Activated CD4-positive, alpha-beta T cell treated with anti-CD3 and anti-CD28 coated beads, Interleukin-2, amount 10 ng/mL, durations not matched to agents 7 days and 5 days (primary cell): ENCODE data around the gene ERI3. TPM values are rescaled to one million over a fixed set of nuclear protein-coding genes. Genes with fewer than 3 reads are reported as not detected.

Source experiments
- CTCF ChIA-PET: fragments of 350-600 bp; sonication (Branson Sonifier 250); formaldehyde crosslinking; loops from one replicate; lab custom pipeline; 2021; ENCODE audit warnings: antibody characterized with exemption; lab: Charles Lee
- POLR2A ChIA-PET: fragments of 350-600 bp; sonication (Branson Sonifier 250); formaldehyde crosslinking; loops from one replicate; lab custom pipeline; 2021; ENCODE audit warnings: antibody characterized with exemption; lab: Charles Lee
- DNase-seq: peaks from one replicate; pipeline ENCODE4 v3.0.0-alpha.2; 2020
- H3K27ac Mint-ChIP-seq: one replicate; pipeline ENCODE4 v1.8.0; 2021; ENCODE audit warnings: mild to moderate bottlenecking, moderate library complexity, mixed read lengths
- H3K27me3 Mint-ChIP-seq: one replicate; pipeline ENCODE4 v1.8.0; 2021; ENCODE audit warnings: mixed read lengths
- H3K36me3 Mint-ChIP-seq: one replicate; pipeline ENCODE4 v1.8.0; 2021; ENCODE audit warnings: low read depth, mixed read lengths
- H3K4me1 Mint-ChIP-seq: one replicate; pipeline ENCODE4 v1.8.0; 2021; ENCODE audit warnings: mixed read lengths
- H3K4me3 Mint-ChIP-seq: one replicate; pipeline ENCODE4 v1.8.0; 2021; ENCODE audit warnings: mild to moderate bottlenecking, moderate library complexity, mixed read lengths
- H3K9me3 Mint-ChIP-seq: one replicate; pipeline ENCODE4 v1.8.0; 2021; ENCODE audit warnings: mixed read lengths
- total RNA-seq, 2 experiments: library from RNA; stranded (reverse); gene quantifications; one replicate each; pipeline ENCODE4 v1.2.3, GENCODE V29; 2021

ERI3 gene
- total RNA-seq, 2 experiments from 2014 or later: 27.8 to 29.2 TPM

GRCh38 chr1:44268054-44268453, 87.0 kb downstream of the ERI3 start:
- H3K27me3 Mint-ChIP-seq: no peaks in the 10 kb centered on the region
- H3K9me3 Mint-ChIP-seq: no peaks in the 10 kb centered on the region
- no peak overlapping the region for H3K4me3 Mint-ChIP-seq
- H3K36me3 Mint-ChIP-seq: no peaks in the 10 kb centered on the region
- H3K27ac Mint-ChIP-seq: no peak overlapping the region
- no peak for DNase-seq
- POLR2A ChIA-PET: no interaction called here
- CTCF ChIA-PET: interaction anchor here (0.6 kb wide), 1 partner anchor 141 kb away, joined by 3 read pairs; no protein-coding TSS in a partner anchor
- H3K4me1 Mint-ChIP-seq: peaks cover 17% of the 10 kb centered on the region

- Mint-ChIP-seq H3K4me1 (peaks cover 17% of the 10 kb centered on the region), H3K9me3 (no peaks in the 10 kb centered on the region), H3K4me3 (no peak overlapping the region), H3K36me3 (no peaks in the 10 kb centered on the region), H3K27ac (no peak overlapping the region), H3K27me3 (no peaks in the 10 kb centered on the region)
- no peak for DNase-seq
- CTCF ChIA-PET: no interaction called here
- POLR2A ChIA-PET: no interaction called here
Measured at GRCh38 chr1:44267438-44267837, 87.6 kb downstream of the ERI3 start.

GRCh38 chr1:44266400-44267344, 88.4 kb downstream of the ERI3 start:
- H3K4me1 Mint-ChIP-seq: peaks cover 17% of the 10 kb centered on the region
- H3K36me3 Mint-ChIP-seq: no peaks in the 10 kb centered on the region
- DNase-seq: no peak
- no peak overlapping the region for H3K27ac Mint-ChIP-seq
- H3K27me3 Mint-ChIP-seq: no peaks in the 10 kb centered on the region
- ChIA-PET CTCF (interaction anchor here (1.0 kb wide), 1 partner anchor 14 kb away, joined by 3 read pairs; no protein-coding TSS in a partner anchor), POLR2A (no interaction called here)
- no peak overlapping the region for H3K4me3 Mint-ChIP-seq
- H3K9me3 Mint-ChIP-seq: no peaks in the 10 kb centered on the region

GRCh38 chr1:44265656-44266358, 89.2 kb downstream of the ERI3 start:
- no peak overlapping the region for H3K4me3 Mint-ChIP-seq
- H3K9me3 Mint-ChIP-seq: no peaks in the 10 kb centered on the region
- no peaks in the 10 kb centered on the region for H3K36me3 Mint-ChIP-seq
- DNase-seq: no peak
- ChIA-PET POLR2A (no interaction called here), CTCF (interaction anchor here (0.6 to 1.0 kb wide), 3 partner anchors 11 to 464 kb away, joined by 3 read pairs; no protein-coding TSS in a partner anchor)
- H3K27ac Mint-ChIP-seq: no peak overlapping the region
- H3K27me3 Mint-ChIP-seq: no peaks in the 10 kb centered on the region
- peaks cover 22% of the 10 kb centered on the region for H3K4me1 Mint-ChIP-seq

- Mint-ChIP-seq H3K4me1 (peaks cover 25% of the 10 kb centered on the region), H3K36me3 (no peaks in the 10 kb centered on the region), H3K27ac (no peak overlapping the region), H3K27me3 (no peaks in the 10 kb centered on the region), H3K4me3 (no peak overlapping the region), H3K9me3 (no peaks in the 10 kb centered on the region)
- no peak for DNase-seq
- ChIA-PET CTCF (interaction anchor here (1.5 kb wide), 1 partner anchor 11 kb away, joined by 4 read pairs; no protein-coding TSS in a partner anchor), POLR2A (no interaction called here)
Measured at GRCh38 chr1:44264451-44264771, 90.6 kb downstream of the ERI3 start.

DNA sequence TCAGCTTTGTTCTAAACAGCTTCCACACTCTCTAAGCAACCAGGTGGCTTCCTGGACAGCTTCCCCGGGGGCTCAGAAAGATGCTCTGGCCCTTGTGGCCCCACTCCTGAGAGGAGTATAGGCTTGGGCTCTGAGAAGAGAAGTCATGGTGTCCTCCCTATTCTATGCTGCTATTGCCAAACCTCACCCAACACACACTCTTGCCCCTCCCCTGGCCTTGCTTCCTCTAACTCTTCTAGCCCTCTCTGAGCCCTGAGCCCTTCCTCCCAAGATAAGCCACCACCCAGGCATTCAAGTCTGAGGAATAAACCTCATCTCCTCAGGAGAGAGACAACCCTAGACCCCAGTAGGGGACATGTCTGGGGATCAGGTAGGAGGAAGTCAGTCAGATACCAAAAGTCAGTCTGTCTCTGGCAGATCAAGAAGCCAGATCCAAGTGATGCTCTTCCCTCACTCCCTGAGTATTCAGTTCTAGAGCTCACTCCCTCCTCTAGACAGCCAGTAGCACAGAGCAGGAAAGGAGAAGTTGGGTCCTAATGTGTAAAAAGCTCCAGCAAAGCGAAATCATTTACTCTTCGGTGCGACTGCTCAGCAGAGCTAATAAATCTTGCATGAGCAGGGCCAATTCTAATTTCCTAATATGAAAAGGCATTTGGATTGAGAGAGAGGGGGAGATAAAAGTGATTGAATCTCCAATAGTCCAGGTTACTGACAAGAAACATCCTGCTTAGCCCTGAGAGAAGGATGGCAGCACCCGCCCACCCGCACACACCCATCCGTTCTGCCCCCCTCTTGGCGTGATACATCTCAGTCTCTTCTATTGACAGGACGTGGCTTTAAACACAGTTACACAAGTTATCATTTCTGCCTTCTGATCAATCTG, 91.2 kb downstream of the ERI3 start:
- CTCF ChIA-PET: interaction anchor here (1.5 kb wide), 1 partner anchor 10 kb away, joined by 4 read pairs; no protein-coding TSS in a partner anchor
- Mint-ChIP-seq H3K4me3 (no peak overlapping the region), H3K36me3 (no peaks in the 10 kb centered on the region), H3K27me3 (no peaks in the 10 kb centered on the region), H3K9me3 (no peaks in the 10 kb centered on the region), H3K4me1 (peaks cover 25% of the 10 kb centered on the region), H3K27ac (peak overlapping the region; percentile 83)
- DNase-seq: peak; percentile 12
- POLR2A ChIA-PET: no interaction called here

DNA sequence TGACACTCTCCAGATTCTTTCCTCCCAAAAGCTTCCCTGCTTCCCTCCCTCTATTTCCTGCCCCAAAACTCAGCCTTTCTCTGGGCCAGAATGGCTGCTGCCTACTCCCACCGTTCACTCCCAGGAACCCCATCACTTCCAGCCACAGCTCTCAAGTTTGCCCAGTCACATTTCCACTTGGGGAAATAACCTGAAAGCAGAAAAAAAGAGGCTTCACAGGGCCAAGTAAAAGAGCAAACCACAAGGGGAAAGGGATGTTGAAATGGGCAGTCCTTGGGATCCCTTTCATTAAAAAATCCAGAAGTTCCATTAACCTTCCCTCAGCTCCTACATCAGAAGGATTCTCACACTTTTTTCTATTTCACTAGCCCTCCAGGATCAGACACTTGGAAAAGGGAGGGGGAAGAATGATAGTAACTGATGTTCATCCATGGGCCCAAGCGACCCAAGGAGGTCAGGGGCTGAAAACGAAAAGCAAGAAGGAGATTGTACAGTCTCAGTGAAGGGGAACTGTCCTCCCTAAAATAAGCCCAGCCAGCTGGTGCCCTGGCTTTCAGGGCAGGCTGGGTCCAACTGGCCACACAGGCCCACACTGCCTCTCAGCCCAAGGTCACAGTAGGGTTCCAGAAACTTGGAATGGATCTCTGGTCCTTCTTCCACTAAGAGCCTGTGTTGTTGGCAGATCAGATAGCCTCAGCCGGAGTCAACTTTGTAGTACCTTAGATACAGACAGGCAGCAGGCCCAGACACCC, 92.1 kb downstream of the ERI3 start:
- H3K27ac Mint-ChIP-seq: no peak overlapping the region
- H3K36me3 Mint-ChIP-seq: no peaks in the 10 kb centered on the region
- no peak for DNase-seq
- no peaks in the 10 kb centered on the region for H3K9me3 Mint-ChIP-seq
- ChIA-PET CTCF (interaction anchor here (1.5 kb wide), 1 partner anchor 10 kb away, joined by 4 read pairs; no protein-coding TSS in a partner anchor), POLR2A (no interaction called here)
- H3K4me1 Mint-ChIP-seq: peaks cover 25% of the 10 kb centered on the region
- no peak overlapping the region for H3K4me3 Mint-ChIP-seq
- H3K27me3 Mint-ChIP-seq: no peaks in the 10 kb centered on the region

- no peak overlapping the region for H3K4me3 Mint-ChIP-seq
- no peak overlapping the region for H3K27ac Mint-ChIP-seq
- CTCF ChIA-PET: no interaction called here
Measured at GRCh38 chr1:44262414-44262813, 92.6 kb downstream of the ERI3 start.

GRCh38 chr1:44261962-44262361, 93.1 kb downstream of the ERI3 start:
- DNase-seq: no peak
- CTCF ChIA-PET: no interaction called here
- H3K4me3 Mint-ChIP-seq: no peak overlapping the region
- peaks cover 25% of the 10 kb centered on the region for H3K4me1 Mint-ChIP-seq
- no peaks in the 10 kb centered on the region for H3K36me3 Mint-ChIP-seq
- H3K9me3 Mint-ChIP-seq: no peaks in the 10 kb centered on the region
- no peaks in the 10 kb centered on the region for H3K27me3 Mint-ChIP-seq
- POLR2A ChIA-PET: no interaction called here
- no peak overlapping the region for H3K27ac Mint-ChIP-seq

More at GRCh38 chr1:44262414-44262813, 92.6 kb downstream of the ERI3 start:
- POLR2A ChIA-PET: no interaction called here
- no peaks in the 10 kb centered on the region for H3K27me3 Mint-ChIP-seq
- H3K4me1 Mint-ChIP-seq: peaks cover 25% of the 10 kb centered on the region
- no peak for DNase-seq
- H3K36me3 Mint-ChIP-seq: no peaks in the 10 kb centered on the region
- H3K9me3 Mint-ChIP-seq: no peaks in the 10 kb centered on the region

- Mint-ChIP-seq H3K4me3 (no peak overlapping the region), H3K9me3 (no peaks in the 10 kb centered on the region), H3K27me3 (no peaks in the 10 kb centered on the region), H3K27ac (no peak overlapping the region), H3K36me3 (no peaks in the 10 kb centered on the region), H3K4me1 (peaks cover 25% of the 10 kb centered on the region)
- CTCF ChIA-PET: no interaction called here
- DNase-seq: no peak
- POLR2A ChIA-PET: no interaction called here
Measured at GRCh38 chr1:44261171-44261817, 93.8 kb downstream of the ERI3 start.

DNA sequence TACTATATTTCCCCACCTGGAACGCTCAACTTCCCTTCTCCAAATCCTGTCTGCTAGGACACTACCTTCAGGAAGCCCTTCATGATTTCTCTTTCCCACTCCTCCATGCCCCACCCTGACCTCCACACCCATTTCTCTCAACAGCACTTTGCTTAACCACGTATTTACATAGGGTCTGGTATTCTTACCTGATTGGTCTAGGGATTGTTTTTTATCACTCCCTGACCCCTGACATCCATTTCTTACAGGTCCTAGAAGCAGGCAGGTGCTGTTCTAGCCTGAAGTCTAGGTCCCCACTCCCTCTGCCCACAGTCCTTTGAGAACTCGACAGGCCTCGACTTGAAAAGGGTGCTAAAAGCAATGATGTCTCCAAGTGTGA, 94.3 kb downstream of the ERI3 start:
- no peak overlapping the region for H3K27ac Mint-ChIP-seq
- no peak overlapping the region for H3K4me3 Mint-ChIP-seq
- no peaks in the 10 kb centered on the region for H3K27me3 Mint-ChIP-seq
- no peaks in the 10 kb centered on the region for H3K9me3 Mint-ChIP-seq
- DNase-seq: no peak
- peaks cover 24% of the 10 kb centered on the region for H3K4me1 Mint-ChIP-seq
- ChIA-PET POLR2A (no interaction called here), CTCF (no interaction called here)
- H3K36me3 Mint-ChIP-seq: no peaks in the 10 kb centered on the region
